Motor neuron (in vitro differentiated cells): Measurements from ENCODE around the gene VPS52. TPM values are rescaled to one million over a fixed set of nuclear protein-coding genes. Genes with fewer than 3 reads are reported as not detected.
A peak's percentile ranks its signal among the peaks of the same experiment; 100 is the strongest.
"Not testable (repeated sequence)": the region's sequence is repeated elsewhere in the genome, so short reads cannot be mapped to it uniquely, and the experiment has no call there.

Experiments
- ATAC-seq, 8 experiments: fragments of 200-7000 bp; cut with Tn5 transposase; replicated peaks in 6 of 8; 2 replicates each; pipeline ENCODE4 v1.8.0; 2021; ENCODE audit warnings: mild to moderate bottlenecking in 8 of 8, moderate library complexity in 8 of 8
- H3K27ac ChIP-seq, 2 donors: fragments of 250-450 bp; sonication (Bioruptor Pico); 2 replicates each; pipeline ENCODE4 v1.9.0; 2021; ENCODE audit warnings: antibody characterized with exemption in 2 of 2, mild to moderate bottlenecking in 2 of 2, moderate library complexity in 1 of 2
- H3K4me1 ChIP-seq, 2 donors: fragments of 250-450 bp; sonication (Bioruptor Pico); replicated peaks in 1 of 2; 2 replicates each; pipeline ENCODE4 v1.6.1; 2021; ENCODE audit warnings: antibody characterized with exemption in 2 of 2, mild to moderate bottlenecking in 2 of 2, moderate library complexity in 1 of 2
- H3K4me3 ChIP-seq, 5 donors: fragments of 250-450 bp; sonication (Bioruptor Pico); 2 replicates each; pipeline ENCODE4 v1.9.0; 2021; ENCODE audit warnings: antibody characterized with exemption in 5 of 5, mild to moderate bottlenecking in 5 of 5, moderate library complexity in 4 of 5
- WGBS, 10 experiments: fragments of 450-650 bp; shearing (Covaris generic); methylation state at CpG; one replicate each; pipeline ENCODE4 v1.0.0; 2022; 5-methylcytosine and 5-hydroxymethylcytosine counted together
- in situ Hi-C, 9 experiments: fragments of 400-800 bp; cut with MboI; loops; one replicate each; pipeline ENCODE4 v1.15.0; 2021; ENCODE audit warnings: low sequenced_read_pairs in 9 of 9, low pct_unique_long_range_greater_than_20kb in 2 of 9; ENCODE audit not compliant: unreplicated experiment in 9 of 9
- total RNA-seq, 8 experiments: library from RNA; unstranded; fragments of 300-600 nt; gene quantifications; 2 replicates each; pipeline versions ENCODE4 v1.2.3 to v1.2.4, GENCODE V29; 2022

The VPS52 gene
- total RNA-seq, 8 experiments from 2014 or later: 21.8 to 66.1 (median 33.8) TPM

DNA sequence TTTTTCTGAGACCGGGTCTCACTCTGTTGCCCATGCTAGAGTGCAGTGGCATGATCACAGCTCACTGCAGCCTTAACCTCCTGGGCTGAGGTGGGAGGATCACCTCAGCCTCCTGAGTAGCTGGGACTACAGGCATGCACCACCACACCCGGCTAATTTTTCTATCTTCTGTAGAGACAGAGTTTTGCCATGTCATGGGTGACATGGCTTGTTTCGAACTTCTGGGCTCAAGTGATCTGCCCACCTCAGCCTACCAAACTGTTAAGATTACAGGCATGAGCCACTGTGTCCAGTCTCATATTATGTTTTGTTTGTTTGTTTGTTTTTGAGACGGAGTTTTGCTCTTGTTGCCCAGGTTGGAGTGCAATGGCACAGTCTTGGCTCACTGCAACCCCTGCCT is 13.5 kb upstream of the VPS52 start:
- H3K27ac ChIP-seq, H3K4me3 ChIP-seq, H3K4me1 ChIP-seq, ATAC-seq, in situ Hi-C loops: not testable (repeated sequence)
- WGBS, 10 experiments: 53 to 100% (median 100%) methylated on average over 1 to 4 of the region's 4 CpGs; no CpG with 5 or more reads in 3 of the 10 experiments

DNA sequence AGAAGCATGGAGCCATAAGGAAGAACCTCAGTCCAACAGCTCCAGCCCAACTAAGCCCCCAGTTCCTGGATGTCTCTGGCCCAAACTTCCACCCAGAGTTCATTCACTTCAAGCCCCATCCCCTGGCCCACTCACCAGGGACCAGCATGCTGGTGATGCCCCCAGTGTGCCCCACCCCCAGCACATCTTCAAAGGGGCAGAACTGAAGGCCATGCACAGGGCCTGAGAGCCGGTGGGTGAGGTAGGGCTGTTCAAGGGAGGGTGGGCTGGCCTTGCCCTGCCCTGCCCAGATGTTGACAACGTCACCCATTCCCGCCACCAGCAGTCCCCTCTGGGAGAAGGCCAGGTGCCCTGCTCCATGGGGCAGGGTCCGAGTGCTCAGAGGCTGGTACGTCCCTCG is 8.9 kb upstream of the VPS52 start:
- no peak for ATAC-seq
- H3K4me1 ChIP-seq: peaks cover 14 to 20% of the 10 kb centered on the region in 2 donors
- WGBS, 10 experiments: 60 to 80% methylated on average over 1 of the region's 6 CpGs; no CpG with 5 or more reads in 8 of the 10 experiments
- in situ Hi-C loops: no loop called here
- no peak overlapping the region for H3K4me3 ChIP-seq
- H3K27ac ChIP-seq: no peak overlapping the region

DNA sequence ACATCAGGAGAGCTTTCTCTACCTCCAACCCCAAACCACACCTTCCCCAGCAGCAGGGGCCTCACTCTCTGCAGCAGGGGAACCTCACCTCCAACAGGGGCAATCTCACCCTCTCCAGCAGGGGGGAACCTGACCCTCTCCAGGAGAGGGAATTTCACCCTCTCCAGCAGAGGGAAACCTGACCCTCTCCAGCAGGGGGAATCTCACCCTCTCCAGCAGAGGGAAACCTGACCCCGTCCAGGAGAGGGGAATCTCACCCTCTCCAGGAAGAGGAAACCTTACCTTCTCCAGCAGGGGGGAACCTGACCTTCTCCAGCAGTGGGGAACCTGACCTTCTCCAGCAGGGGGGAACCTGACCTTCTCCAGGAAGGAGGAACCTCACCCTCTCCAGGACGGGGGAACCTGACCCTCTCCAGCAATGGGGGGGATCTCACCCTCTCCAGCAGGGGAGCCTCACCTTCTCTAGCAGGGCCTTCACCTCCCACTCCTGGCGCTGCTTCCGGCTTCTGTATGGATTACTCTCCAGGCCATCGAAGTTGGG is 8.4 kb upstream of the VPS52 start:
- Histone ChIP-seq H3K27ac (no peak overlapping the region), H3K4me3 (no peak overlapping the region), H3K4me1 (peaks cover 19 to 23% of the 10 kb centered on the region in 2 donors)
- in situ Hi-C loops: no loop called here
- 43 to 100% (median 81%) methylated on average over 1 to 2 of the region's 5 CpGs; no CpG with 5 or more reads in 6 of the 10 experiments for WGBS, 10 experiments
- peak in 3 of 8 experiments; percentile 3 to 52 (median 5) for ATAC-seq

DNA sequence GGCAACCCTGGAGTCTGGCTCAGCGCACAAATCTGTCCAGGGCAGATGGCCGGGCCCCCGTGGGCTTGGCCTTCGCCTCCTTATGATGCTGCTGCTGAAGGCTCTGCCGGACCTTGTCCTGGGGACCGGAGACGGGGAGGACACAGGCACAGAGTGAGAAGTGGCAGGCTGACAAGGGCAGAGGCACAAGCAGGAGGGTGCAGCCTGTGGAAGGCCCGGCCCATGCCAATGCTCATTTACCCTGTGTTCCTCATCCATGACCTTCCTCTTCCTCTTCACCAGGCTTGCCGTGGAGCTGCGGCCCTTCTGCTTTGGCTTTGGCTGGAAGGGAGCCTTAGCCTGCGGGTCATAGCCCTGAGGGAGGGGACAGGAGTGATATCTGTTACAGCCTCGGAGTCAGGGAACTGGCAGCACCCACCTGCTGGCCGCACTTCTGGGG is 7.6 kb upstream of the VPS52 start:
- no peak overlapping the region for H3K4me3 ChIP-seq
- H3K27ac ChIP-seq: no peak overlapping the region
- ATAC-seq: no peak
- WGBS, 10 experiments: 80 to 100% (median 87%) methylated on average over 1 to 8 of the region's 13 CpGs; no CpG with 5 or more reads in 3 of the 10 experiments
- H3K4me1 ChIP-seq: peaks cover 25 to 30% of the 10 kb centered on the region in 2 donors
- in situ Hi-C loops: no loop called here

DNA sequence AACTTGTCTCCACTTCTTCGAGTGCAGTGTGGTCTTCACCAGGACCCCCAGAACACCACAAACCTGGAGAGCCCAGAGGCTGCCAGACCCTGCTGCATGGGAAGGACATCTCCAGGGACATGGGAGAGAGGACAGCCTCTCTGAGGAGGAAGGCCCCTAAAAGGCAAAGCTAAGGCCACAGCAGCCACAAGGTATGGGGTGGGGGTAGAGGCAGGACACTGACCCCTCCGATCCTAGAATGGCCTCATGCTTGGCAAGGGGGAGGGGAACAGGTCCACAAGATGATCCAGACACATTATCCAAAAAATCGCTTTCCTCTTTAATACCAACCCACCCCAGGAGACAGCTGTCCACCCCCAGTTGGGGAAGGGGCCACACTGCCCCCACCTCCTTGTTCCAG is 7.1 kb upstream of the VPS52 start:
- in situ Hi-C loops: no loop called here
- no peak overlapping the region for H3K4me3 ChIP-seq
- H3K4me1 ChIP-seq: peaks cover 30 to 35% of the 10 kb centered on the region in 2 donors
- ATAC-seq: no peak
- 83 to 100% methylated on average over 1 of the region's 3 CpGs; no CpG with 5 or more reads in 8 of the 10 experiments for whole genome bisulfite sequencing, 10 experiments
- H3K27ac ChIP-seq: no peak overlapping the region

DNA sequence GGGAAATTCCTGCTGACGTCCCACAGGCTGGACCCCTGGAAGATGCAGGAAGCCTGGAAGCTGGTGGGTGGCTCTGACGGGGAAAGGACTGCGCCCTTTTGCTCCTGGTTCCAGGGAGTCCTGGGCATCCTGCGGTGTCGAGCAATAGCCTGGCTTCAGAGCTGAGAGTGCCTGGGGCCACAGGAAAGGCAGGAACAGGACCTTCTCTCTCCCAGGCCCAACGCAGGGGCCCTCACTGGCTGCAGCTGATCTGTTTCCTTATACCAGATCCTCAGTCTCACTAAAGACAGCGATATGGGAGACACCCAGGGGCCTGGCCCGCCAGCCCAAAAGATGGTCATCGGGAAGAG is 6.7 kb upstream of the VPS52 start:
- H3K4me1 ChIP-seq: peaks cover 32 to 39% of the 10 kb centered on the region in 2 donors
- WGBS, 10 experiments: 20 to 97% (median 83%) methylated on average over 1 to 5 of the region's 9 CpGs; no CpG with 5 or more reads in 4 of the 10 experiments
- no peak for ATAC-seq
- peak overlapping the region in 1 of 2 donors; percentile 79 for H3K27ac ChIP-seq
- in situ Hi-C loops: no loop called here
- peak overlapping the region in 1 of 5 donors; percentile 41 for H3K4me3 ChIP-seq

DNA sequence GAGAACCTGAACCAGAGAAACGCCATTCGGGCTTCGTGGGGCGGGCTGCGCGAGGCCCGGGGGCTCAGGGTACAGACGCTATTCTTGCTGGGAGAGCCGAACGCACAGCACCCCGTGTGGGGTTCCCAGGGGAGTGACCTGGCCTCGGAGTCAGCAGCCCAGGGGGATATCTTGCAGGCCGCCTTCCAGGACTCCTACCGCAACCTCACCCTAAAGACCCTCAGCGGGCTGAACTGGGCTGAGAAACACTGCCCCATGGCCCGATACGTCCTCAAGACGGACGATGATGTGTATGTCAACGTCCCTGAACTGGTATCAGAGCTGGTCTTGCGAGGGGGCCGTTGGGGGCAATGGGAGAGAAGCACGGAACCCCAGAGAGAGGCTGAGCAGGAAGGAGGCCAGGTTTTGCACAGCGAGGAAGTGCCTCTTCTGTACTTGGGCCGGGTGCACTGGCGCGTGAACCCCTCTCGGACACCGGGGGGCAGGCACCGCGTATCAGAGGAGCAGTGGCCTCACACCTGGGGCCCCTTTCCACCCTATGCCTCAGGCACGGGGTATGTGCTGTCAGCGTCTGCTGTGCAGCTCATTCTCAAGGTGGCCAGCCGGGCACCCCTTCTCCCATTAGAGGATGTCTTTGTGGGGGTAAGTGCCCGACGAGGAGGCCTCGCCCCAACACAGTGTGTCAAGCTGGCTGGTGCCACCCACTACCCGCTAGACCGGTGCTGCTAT is 6.2 kb upstream of the VPS52 start:
- Histone ChIP-seq H3K4me3 (peak overlapping the region; percentile 36 to 48 (median 38)), H3K27ac (peak overlapping the region; percentile 76 to 79), H3K4me1 (peaks cover 38 to 45% of the 10 kb centered on the region in 2 donors)
- ATAC-seq: peak in 5 of 8 experiments; percentile 1 to 12 (median 7)
- in situ Hi-C loops: no loop called here
- 40 to 74% (median 48%) methylated on average over 1 to 10 of the region's 39 CpGs; no CpG with 5 or more reads in 4 of the 10 experiments for WGBS, 10 experiments

DNA sequence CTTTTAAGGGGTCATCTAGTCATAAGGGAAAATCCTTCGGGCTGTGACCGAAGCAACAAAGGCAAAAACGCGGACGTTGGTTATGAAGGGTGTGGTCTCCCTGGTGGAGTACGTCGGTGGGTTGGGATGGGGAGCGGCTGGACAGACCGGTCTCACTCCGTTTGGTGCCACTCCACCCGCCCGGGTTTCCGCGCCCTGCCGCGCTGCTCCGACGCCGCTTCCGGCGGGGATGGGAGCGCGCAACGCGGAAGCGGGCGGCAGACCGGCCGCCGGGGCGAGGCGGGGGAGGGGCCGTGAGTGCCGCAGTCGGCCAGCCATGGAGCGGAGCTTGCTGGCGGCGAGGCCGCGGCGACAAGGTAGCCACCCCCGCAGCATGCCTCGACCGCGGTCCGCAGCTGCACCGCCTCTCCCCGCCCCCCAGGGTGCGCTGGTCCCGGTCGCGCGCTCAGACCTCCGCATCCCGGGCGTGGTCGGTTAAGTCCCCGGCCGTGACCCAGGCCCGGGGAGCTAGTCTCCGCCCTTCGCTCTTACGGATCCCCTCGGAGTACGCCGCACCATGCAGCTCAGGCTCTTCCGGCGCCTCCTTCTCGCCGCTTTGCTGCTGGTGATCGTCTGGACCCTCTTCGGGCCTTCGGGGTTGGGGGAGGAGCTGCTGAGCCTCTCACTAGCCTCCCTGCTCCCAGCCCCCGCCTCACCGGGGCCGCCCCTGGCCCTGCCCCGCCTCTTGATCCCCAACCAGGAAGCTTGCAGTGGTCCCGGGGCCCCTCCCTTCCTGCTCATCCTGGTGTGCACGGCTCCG is 5.4 kb upstream of the VPS52 start, which contains the start of gene B3GALT4:
B3GALT4 (plus strand) TSS at position 260 of the 799 bp plus-strand sequence; CDS start at position 557, 297 bp downstream.
- peak within 1 kb of the TSS; percentile 76 to 79 for H3K27ac ChIP-seq
- peak; percentile 66 to 85 (median 82) for ATAC-seq
- H3K4me3 ChIP-seq: peak within 1 kb of the TSS; percentile 36 to 48 (median 38)
- WGBS, 10 experiments: 0 to 6% (median 0%) methylated on average over 3 to 12 of the region's 80 CpGs; no CpG with 5 or more reads in 4 of the 10 experiments
- in situ Hi-C loops: no loop called here
- H3K4me1 ChIP-seq: peaks cover 39 to 47% of the 10 kb centered on the region in 2 donors

DNA sequence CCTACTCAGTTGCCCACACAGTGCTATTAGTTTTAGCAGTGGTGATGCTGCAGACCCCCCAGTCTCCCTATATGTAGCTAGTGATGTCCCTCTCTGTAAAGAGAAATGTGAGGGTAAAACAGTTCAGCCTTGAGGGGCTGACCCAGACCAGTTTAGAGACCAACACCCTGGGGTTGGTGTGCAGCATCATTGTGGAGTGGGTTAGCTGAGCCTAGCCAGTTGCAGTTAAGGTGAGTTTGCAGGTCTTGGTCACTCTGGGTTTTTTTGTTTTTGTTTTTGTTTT is 4.8 kb upstream of the VPS52 start:
- peak overlapping the region; percentile 76 to 79 for H3K27ac ChIP-seq
- H3K4me3 ChIP-seq: peak overlapping the region; percentile 36 to 48 (median 38)
- no peak for ATAC-seq
- in situ Hi-C loops: no loop called here
- peaks cover 39 to 47% of the 10 kb centered on the region in 2 donors for H3K4me1 ChIP-seq

DNA sequence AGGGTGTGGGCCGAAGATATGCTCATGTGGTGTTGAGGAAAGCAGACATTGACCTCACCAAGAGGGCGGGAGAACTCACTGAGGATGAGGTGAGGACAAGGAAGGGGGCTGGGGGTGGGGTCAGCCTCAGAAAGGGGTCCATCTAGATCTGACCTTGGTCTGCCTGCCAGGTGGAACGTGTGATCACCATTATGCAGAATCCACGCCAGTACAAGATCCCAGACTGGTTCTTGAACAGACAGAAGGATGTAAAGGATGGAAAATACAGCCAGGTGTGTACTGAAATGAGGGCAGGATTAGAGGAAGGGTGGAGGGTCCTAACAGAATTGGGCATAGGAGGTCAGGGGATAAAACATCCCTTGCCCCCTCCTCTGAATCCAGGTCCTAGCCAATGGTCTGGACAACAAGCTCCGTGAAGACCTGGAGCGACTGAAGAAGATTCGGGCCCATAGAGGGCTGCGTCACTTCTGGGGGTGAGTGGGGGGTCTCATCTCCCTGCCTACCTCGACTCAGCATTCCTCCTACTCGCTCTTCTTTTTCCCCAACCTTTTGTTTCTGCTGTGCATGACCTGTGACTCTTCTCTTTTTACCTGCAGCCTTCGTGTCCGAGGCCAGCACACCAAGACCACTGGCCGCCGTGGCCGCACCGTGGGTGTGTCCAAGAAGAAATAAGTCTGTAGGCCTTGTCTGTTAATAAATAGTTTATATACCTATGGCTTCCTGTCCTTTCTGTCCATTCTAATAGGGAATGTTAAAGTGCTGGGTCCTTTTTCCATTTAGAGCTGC is 4.3 kb upstream of the VPS52 start:
- Histone ChIP-seq H3K27ac (peak overlapping the region; percentile 76 to 79), H3K4me3 (peak overlapping the region; percentile 36 to 48 (median 38)), H3K4me1 (peaks cover 40 to 48% of the 10 kb centered on the region in 2 donors)
- 37 to 83% (median 63%) methylated on average over 1 to 7 of the region's 16 CpGs; no CpG with 5 or more reads in 2 of the 10 experiments for WGBS, 10 experiments
- ATAC-seq, in situ Hi-C loops: not testable (repeated sequence)

DNA sequence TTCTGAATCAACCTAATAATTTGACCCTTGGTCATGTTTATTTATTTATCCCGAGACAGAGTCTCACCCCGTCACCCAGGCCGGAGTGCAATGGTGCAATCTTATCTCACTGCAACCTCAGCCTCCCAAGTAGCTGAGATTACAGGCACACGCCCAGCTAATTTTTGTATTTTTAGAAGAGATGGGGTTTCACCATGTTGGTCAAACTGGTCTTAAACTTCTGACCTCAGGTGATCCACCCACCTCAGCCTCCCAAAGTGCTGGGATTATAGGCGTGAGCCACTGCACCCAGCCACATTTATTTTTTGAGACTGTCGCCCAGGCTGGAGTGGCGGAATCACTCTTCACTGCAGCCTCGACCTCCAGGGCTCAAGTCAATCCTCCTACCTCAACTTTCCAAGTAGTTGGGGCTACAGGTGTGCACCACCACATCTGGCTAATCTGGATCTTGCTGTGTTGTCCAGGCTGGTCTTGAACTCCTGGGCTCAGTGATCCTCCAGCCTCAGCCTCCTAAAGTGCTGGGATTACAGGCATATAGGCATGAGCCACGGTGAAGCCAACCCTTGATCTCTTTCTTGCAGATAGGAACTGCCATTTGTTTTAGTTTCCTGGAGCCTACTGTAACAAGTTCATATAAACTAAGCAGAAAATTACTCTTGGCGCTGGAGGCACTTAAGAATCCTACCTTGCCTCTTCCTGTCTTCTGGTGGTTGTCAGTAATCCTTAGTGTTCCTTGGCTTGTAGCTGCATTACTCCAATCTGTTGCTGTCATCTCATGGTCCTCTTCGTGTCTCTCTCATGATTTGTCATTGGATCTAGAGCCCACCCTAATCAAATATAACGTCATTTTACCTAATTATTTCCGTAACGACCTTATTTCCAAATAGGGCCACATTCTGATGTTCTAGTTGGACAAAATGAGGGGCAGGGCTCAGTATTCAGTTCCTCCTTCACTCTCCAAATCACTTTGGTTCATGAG is 2.5 kb upstream of the VPS52 start:
- WGBS, 10 experiments: 10 to 100% (median 62%) methylated on average over 1 to 13 of the region's 14 CpGs
- ATAC-seq: no peak
- Histone ChIP-seq H3K4me3 (peak overlapping the region in 1 of 5 donors; percentile 79), H3K4me1 (peaks cover 42 to 54% of the 10 kb centered on the region in 2 donors), H3K27ac (no peak overlapping the region)
- in situ Hi-C loops: no loop called here
